Activated CD8-positive, alpha-beta memory T cell treated with anti-CD3 and anti-CD28 coated beads for 36 hours (primary cell): ENCODE measurements around the gene MESP2. TPM values are rescaled to one million over a fixed set of nuclear protein-coding genes. Genes with fewer than 3 reads are reported as not detected.

Experiments
- CTCF ChIA-PET: fragments of 350-600 bp; sonication (Branson Sonifier 250); formaldehyde crosslinking; loops from one replicate; lab custom pipeline; 2021; ENCODE audit warnings: antibody characterized with exemption; lab: Charles Lee
- POLR2A ChIA-PET: fragments of 350-600 bp; sonication (Branson Sonifier 250); formaldehyde crosslinking; loops from one replicate; lab custom pipeline; 2021; ENCODE audit warnings: antibody characterized with exemption; lab: Charles Lee
- total RNA-seq, 2 experiments: library from RNA; stranded (reverse); gene quantifications; one replicate each; pipeline ENCODE4 v1.2.3, GENCODE V29; 2021

The MESP2 gene
- total RNA-seq, 2 experiments from 2014 or later = not detected

GRCh38 chr15:89790661-89791060, 14.5 kb downstream of the MESP2 start:
- CTCF ChIA-PET = interaction anchor here (1.7 kb wide), 1 partner anchor 17 kb away, joined by 3 read pairs; no protein-coding TSS in a partner anchor
- POLR2A ChIA-PET = no interaction called here

GRCh38 chr15:89792106-89792805, 16.1 kb downstream of the MESP2 start:
- CTCF ChIA-PET = no interaction called here
- POLR2A ChIA-PET = no interaction called here

DNA sequence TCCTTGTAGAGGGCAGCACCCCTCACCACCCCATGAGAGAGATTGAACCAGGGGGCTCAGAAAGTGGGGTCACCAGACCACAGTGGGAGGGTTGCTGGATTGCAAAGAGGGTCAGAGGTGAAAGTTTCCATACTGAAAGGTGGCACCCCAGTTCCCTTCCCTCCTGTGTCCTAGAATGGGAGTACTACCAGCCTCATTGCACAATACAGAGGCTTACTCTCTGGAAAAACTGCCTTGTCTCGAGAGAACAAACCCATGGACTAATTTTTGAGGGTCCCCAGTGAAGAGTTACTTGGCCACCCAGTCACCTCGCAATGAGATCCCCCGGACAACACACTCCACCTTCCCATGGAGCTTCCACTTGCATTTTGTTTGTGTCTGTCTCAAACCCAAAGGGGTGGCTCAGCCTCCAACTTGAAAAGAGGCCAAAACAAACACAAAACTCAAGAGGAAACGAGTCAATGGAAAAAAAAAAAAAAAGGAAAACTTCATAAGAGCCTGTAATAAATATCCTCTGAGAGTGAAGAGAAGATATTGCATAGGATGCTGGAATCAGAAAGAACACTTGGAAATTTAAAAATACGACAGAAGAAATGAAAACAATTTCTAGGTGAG, 18.6 kb downstream of the MESP2 start:
- CTCF ChIA-PET = no interaction called here
- POLR2A ChIA-PET = no interaction called here

GRCh38 chr15:89795996-89796395, 19.9 kb downstream of the MESP2 start:
- POLR2A ChIA-PET = no interaction called here
- CTCF ChIA-PET = no interaction called here

- ChIA-PET POLR2A (no interaction called here), CTCF (no interaction called here)
Observed at GRCh38 chr15:89797678-89798201, 21.6 kb downstream of the MESP2 start.

DNA sequence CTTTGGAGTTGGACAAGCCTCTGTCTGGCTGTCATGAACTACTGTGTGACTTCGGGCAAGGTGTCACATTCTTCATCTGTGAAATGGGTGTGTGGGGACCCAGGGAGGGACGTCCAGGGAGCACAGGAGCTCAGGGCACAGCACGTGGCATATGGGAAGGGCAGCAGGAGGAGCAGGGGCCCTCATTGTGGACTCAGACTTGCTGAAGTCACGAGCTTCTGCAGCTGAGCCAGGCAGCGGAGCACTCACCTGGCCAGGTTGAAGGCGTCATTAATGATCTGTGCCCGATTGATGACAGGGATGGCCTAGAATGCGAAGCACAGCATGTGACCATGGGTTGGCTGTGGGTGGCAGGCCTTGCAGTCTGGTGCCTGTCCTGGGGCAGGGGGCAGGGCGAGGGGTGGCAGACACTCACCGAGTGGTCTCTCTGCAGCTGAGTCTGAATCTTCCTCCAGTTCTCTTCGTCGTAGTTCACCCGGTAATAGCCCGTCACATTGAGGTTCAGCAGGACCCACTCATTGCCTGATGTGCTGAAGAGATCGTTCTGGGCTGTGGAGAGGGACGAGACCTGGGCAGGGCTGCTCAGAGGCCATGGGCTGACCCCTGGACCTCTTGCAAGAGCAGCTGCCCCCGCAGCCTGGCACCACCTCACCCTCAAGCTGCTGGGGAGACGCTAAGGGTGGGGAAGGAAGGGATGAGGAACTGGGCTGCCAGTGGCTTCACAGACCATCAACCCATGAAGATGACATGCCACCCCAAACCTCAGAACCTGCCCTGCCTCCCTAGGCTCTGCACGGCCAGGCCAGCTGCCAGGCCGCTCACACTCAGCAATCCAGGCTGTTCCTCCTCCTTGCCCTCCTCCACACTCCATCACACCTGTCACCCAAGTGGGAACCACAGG, 23.1 kb downstream of the MESP2 start:
- CTCF ChIA-PET = no interaction called here
- POLR2A ChIA-PET = no interaction called here

- CTCF ChIA-PET = no interaction called here
- POLR2A ChIA-PET = no interaction called here
Observed at GRCh38 chr15:89799918-89800498, 23.9 kb downstream of the MESP2 start.

- ChIA-PET POLR2A (no interaction called here), CTCF (no interaction called here)
Observed at GRCh38 chr15:89801471-89802195, 25.5 kb downstream of the MESP2 start.

GRCh38 chr15:89802231-89802928, 26.2 kb downstream of the MESP2 start:
- ChIA-PET POLR2A (no interaction called here), CTCF (no interaction called here)

DNA sequence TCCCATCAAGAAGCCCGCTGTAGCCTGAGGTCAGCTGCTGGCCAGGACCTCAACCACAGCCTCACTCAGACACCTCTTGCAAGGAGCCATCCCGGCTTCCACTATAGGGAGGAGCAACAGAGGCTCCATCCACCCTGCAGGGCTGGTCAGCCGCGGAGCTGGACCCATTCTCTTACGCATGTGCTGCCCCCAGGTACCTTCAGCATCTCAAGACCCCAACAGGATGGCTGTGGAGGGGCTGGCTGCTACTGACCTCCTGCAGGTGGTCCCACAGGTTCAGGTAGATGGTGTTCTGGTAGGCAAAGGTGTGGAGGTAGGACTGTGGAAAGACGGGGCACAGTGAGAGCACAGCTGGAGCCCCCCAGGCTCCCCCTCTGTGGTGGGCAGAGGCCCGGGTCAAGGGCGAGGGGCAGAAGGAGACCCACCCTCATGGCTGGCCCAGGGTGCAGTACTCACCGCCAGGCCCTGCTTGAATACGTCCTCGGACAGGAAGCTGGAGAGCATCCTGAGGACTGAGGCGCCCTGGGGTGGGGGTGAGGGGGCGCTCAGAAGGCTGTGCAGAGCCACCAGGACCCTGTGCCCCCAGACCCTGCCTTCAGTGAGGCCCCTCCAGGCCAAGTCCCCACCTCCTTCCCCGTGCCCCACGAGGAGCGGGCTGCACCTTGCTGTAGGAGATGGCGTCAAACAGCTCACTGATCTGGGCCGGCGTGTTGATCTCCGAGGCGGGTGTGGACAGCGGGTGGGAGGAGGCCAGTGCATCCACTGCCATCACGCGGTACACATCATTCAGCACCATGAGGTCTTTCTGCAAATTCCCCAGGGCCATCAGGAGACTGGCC, 27.1 kb downstream of the MESP2 start:
- ChIA-PET POLR2A (no interaction called here), CTCF (no interaction called here)

DNA sequence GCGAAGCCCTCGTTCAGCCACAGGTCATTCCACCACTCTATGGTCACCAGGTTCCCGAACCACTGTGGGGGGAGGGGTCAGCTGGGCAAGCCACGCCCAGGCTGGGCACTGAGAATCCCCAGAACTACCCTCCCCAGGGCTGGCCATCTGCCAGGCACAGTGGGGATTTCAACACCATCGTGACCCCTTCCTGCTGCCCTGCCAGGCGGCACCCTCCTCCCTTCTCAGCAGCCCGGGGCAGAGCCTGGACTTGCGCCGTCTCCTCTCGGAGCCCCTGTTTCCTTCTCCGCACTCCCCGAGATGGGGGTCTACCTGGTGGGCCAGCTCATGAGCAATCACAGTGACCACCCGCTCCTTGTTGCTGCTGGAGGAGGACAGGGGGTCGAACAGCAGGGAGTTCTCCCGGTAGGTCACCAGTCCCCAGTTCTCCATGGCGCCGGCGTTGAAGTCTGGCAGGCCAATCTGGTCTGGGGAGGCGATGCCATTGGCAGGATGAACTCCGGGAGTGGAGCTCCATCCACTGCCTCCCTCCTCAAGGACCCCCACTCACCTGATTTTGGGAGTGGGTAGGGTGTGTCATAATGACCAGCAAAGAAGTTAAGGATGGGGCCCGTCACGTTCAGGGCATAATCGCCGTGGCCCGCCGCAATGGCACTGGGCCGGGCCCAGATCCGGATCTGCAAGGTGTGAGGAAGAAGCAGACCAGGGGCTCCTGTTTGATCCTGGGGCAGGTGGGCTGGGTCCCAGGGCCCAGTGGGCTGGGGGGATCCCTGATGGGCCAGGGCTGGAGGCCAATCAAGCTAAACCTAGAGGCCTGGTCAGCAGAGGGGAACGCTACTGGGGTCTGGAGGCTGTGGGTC, 28.0 kb downstream of the MESP2 start:
- POLR2A ChIA-PET = no interaction called here

DNA sequence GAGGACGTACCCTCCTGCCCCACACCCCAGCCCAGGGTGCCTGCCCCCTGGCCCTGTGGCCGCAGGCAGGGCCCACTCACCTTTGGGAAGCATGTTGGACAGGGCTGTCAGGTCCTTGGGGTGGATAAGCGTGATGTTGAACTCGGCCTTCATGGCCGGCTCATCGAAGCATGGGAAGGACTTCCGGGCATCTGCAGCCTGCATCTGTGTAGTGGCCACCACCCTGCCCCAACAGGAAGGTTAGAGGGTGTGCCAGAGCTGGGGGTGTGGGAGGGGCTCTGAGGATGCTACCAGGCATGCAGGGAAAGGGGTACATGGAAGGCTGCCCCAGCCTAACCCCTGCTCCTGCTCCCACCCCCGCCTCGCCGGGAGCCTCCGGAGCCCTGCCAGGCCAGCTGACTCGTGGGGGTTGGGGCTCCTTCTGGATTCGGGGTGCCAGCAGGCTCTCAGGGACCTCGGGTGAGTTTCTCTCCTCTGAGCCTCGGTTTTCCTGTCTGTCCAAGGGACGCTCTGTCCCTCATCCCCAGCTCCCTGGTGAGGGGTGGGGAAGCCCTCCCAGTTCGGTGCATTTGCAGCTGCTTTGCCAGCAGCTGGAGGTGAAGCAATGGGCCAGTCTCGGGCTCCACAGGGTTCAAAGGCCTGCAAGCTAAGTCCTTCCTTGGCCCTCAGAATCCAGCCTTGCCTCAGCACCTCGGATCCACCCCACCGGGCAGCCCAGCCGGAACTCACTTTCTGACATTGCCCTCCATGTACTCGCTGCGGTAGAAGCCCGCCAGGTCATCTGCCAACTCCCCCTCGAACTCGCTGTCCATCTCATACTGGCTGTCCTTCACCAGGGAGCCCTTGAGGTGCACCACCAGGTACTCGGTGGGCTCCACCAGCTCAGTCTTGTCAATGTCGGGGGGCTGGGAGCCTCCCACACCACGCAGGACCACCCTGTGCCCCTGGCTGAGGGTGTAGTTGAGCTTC, 29.4 kb downstream of the MESP2 start:
- CTCF ChIA-PET = no interaction called here
- POLR2A ChIA-PET = no interaction called here

More for the DNA sequence above, 28.0 kb downstream of the MESP2 start:
- CTCF ChIA-PET = no interaction called here

GRCh38 chr15:89806210-89806558, 30.1 kb downstream of the MESP2 start:
- POLR2A ChIA-PET = no interaction called here
- CTCF ChIA-PET = no interaction called here

DNA sequence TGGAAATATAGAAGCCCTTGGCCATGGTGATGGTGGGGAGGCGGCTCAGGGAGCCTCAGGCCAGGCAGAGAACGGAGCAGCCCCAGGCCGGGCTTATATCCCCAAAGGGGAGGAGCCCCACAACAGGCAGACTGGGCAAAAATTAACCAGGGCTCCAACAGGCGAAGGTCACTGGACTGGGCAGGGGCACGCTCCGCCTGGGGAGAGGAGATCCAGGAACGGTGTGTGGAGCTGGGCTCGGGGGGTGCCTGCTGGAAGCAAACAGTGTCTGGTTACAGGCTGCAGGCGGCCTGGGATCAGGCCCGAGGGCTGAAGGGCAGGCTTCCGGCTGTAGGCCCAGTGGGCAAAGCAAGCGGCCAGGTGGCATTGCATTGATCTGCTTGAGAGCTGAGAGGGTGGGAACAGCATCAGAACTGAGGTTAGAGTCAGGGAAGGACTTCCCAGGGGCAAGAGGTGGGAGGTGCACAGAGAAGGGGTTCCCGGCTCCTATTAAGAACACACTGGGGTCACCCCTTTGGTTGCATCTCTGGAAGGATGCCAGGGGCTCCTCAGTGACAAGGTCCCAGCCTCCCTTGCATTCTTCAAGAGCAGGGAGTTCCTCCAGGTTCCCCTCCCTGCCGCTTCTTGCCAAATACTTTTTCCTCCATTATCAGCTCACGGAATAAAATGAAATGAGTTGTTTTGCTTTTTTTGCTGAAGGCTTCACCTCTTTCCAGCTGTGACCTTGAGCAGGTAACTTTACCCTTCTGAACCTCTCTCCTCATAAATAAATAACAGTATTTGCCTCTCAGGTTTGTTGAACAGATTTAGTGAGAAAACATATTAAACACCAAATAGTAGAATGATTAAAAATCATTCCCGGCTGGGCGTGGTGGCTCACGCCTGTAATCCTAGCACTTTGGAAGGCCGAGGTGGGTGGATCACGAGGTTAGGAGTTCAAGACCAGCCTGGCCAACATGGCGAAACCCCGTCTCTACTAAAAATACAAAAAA, 30.7 kb downstream of the MESP2 start:
- ChIA-PET CTCF (no interaction called here), POLR2A (no interaction called here)

GRCh38 chr15:89807689-89808088, 31.6 kb downstream of the MESP2 start:
- POLR2A ChIA-PET = no interaction called here
- CTCF ChIA-PET = no interaction called here
